HUES6 (cell line): ENCODE results near the gene PARD3B.

Experiments used
- H3K27ac ChIP-seq: 2 replicates; pipeline ENCODE4 v1.7.0; 2013; ENCODE audit warnings: low read depth, mild to moderate bottlenecking, low read length, inconsistent platforms
- H3K27me3 ChIP-seq: 2 replicates; pipeline ENCODE4 v1.6.1; 2013; ENCODE audit warnings: low read length; ENCODE audit not compliant: control insufficient read depth, insufficient read depth
- H3K36me3 ChIP-seq: 2 replicates; pipeline ENCODE4 v1.6.1; 2013; ENCODE audit warnings: low read length; ENCODE audit not compliant: control insufficient read depth, insufficient read depth
- H3K4me1 ChIP-seq: 2 replicates; pipeline ENCODE4 v1.6.1; 2013; ENCODE audit warnings: low read length; ENCODE audit not compliant: control insufficient read depth, insufficient read depth
- H3K4me3 ChIP-seq: 2 replicates; pipeline ENCODE4 v1.5.1; 2013; ENCODE audit warnings: low read depth, low read length
- H3K9ac ChIP-seq: one replicate; pipeline ENCODE4 v1.6.1; 2013; ENCODE audit warnings: mild to moderate bottlenecking, low read length
- H3K9me3 ChIP-seq: 2 replicates; pipeline ENCODE4 v1.6.1; 2013; ENCODE audit warnings: low read depth, low read length; ENCODE audit not compliant: control insufficient read depth, insufficient read depth

PARD3B gene

GRCh38 chr2:205288686-205289085 is 743.4 kb downstream of the PARD3B start:
- Histone ChIP-seq H3K9ac (no peak overlapping the region), H3K27ac (no peak overlapping the region), H3K4me1 (peaks cover 12% of the 10 kb centered on the region), H3K4me3 (no peak overlapping the region), H3K27me3 (no peaks in the 10 kb centered on the region), H3K36me3 (no peaks in the 10 kb centered on the region), H3K9me3 (peaks cover 7% of the 10 kb centered on the region)

GRCh38 chr2:205290299-205290698 is 745.0 kb downstream of the PARD3B start:
- peaks cover 7% of the 10 kb centered on the region for H3K9me3 ChIP-seq
- no peak overlapping the region for H3K4me3 ChIP-seq
- H3K9ac ChIP-seq, result no peak overlapping the region
- H3K27ac ChIP-seq, result no peak overlapping the region
- peaks cover 9% of the 10 kb centered on the region for H3K4me1 ChIP-seq
- H3K27me3 ChIP-seq, result no peaks in the 10 kb centered on the region
- no peaks in the 10 kb centered on the region for H3K36me3 ChIP-seq

GRCh38 chr2:205292665-205293295 is 747.5 kb downstream of the PARD3B start:
- Histone ChIP-seq H3K4me3 (no peak overlapping the region), H3K9me3 (peaks cover 7% of the 10 kb centered on the region), H3K4me1 (peaks cover 14% of the 10 kb centered on the region), H3K27ac (no peak overlapping the region), H3K9ac (no peak overlapping the region), H3K36me3 (no peaks in the 10 kb centered on the region), H3K27me3 (no peaks in the 10 kb centered on the region)

GRCh38 chr2:205293559-205293958 is 748.3 kb downstream of the PARD3B start:
- Histone ChIP-seq H3K4me1 (peaks cover 14% of the 10 kb centered on the region), H3K9ac (no peak overlapping the region), H3K27me3 (no peaks in the 10 kb centered on the region), H3K36me3 (no peaks in the 10 kb centered on the region), H3K4me3 (no peak overlapping the region), H3K9me3 (peaks cover 7% of the 10 kb centered on the region), H3K27ac (no peak overlapping the region)

GRCh38 chr2:205296959-205297358 is 751.7 kb downstream of the PARD3B start:
- Histone ChIP-seq H3K9ac (no peak overlapping the region), H3K4me1 (peaks cover 19% of the 10 kb centered on the region), H3K27me3 (no peaks in the 10 kb centered on the region), H3K4me3 (no peak overlapping the region), H3K27ac (no peak overlapping the region), H3K36me3 (no peaks in the 10 kb centered on the region), H3K9me3 (peaks cover under 1% of the 10 kb centered on the region; the same call in 1 of the 2 replicates)

GRCh38 chr2:205297368-205297767 is 752.1 kb downstream of the PARD3B start:
- Histone ChIP-seq H3K27ac (no peak overlapping the region), H3K36me3 (no peaks in the 10 kb centered on the region), H3K27me3 (no peaks in the 10 kb centered on the region), H3K4me3 (no peak overlapping the region), H3K4me1 (peaks cover 19% of the 10 kb centered on the region), H3K9ac (no peak overlapping the region), H3K9me3 (no peaks in the 10 kb centered on the region)

- H3K9me3 ChIP-seq, result no peaks in the 10 kb centered on the region
- no peak overlapping the region for H3K27ac ChIP-seq
- H3K27me3 ChIP-seq, result no peaks in the 10 kb centered on the region
- H3K9ac ChIP-seq, result no peak overlapping the region
- no peaks in the 10 kb centered on the region for H3K36me3 ChIP-seq
- no peak overlapping the region for H3K4me3 ChIP-seq
- peaks cover 19% of the 10 kb centered on the region for H3K4me1 ChIP-seq
Observed at GRCh38 chr2:205297846-205298245, 752.6 kb downstream of the PARD3B start.

GRCh38 chr2:205311201-205311600 is 765.9 kb downstream of the PARD3B start:
- no peaks in the 10 kb centered on the region; the same call in 1 of the 2 replicates for H3K4me1 ChIP-seq
- no peak overlapping the region for H3K9ac ChIP-seq
- no peaks in the 10 kb centered on the region for H3K36me3 ChIP-seq
- H3K9me3 ChIP-seq, result 0 out of 2 replicates have a peak, but pooled peaks cover 3% of the 10 kb centered on the region
- no peaks in the 10 kb centered on the region for H3K27me3 ChIP-seq
- no peak overlapping the region for H3K4me3 ChIP-seq
- H3K27ac ChIP-seq, result no peak overlapping the region

GRCh38 chr2:205321231-205321630 is 776.0 kb downstream of the PARD3B start:
- Histone ChIP-seq H3K27ac (no peak overlapping the region), H3K27me3 (no peaks in the 10 kb centered on the region)

GRCh38 chr2:205323929-205324328 is 778.7 kb downstream of the PARD3B start:
- no peaks in the 10 kb centered on the region for H3K4me1 ChIP-seq
- no peak overlapping the region for H3K4me3 ChIP-seq
- no peaks in the 10 kb centered on the region for H3K36me3 ChIP-seq
- no peaks in the 10 kb centered on the region for H3K27me3 ChIP-seq
- H3K9ac ChIP-seq, result no peak overlapping the region
- peaks cover 9% of the 10 kb centered on the region for H3K9me3 ChIP-seq
- no peak overlapping the region for H3K27ac ChIP-seq

More at GRCh38 chr2:205321231-205321630, 776.0 kb downstream of the PARD3B start:
- no peaks in the 10 kb centered on the region for H3K4me1 ChIP-seq
- H3K9me3 ChIP-seq, result peaks cover 9% of the 10 kb centered on the region
- H3K9ac ChIP-seq, result no peak overlapping the region
- H3K36me3 ChIP-seq, result no peaks in the 10 kb centered on the region
- no peak overlapping the region for H3K4me3 ChIP-seq

GRCh38 chr2:205324355-205324754 is 779.1 kb downstream of the PARD3B start:
- no peak overlapping the region for H3K9ac ChIP-seq
- H3K27me3 ChIP-seq, result no peaks in the 10 kb centered on the region
- H3K4me3 ChIP-seq, result no peak overlapping the region
- H3K9me3 ChIP-seq, result peaks cover 9% of the 10 kb centered on the region
- H3K36me3 ChIP-seq, result no peaks in the 10 kb centered on the region
- no peaks in the 10 kb centered on the region for H3K4me1 ChIP-seq
- H3K27ac ChIP-seq, result no peak overlapping the region
